WI38 (cell line): ENCODE measurements around the gene CDIP1.

ENCODE experiments used
- H3K4me3 ChIP-seq: 2 replicates; pipeline ENCODE4 v1.5.1; 2011; ENCODE audit warnings: low read depth, mild to moderate bottlenecking, control low read depth, low read length
- TF ChIP-seq, protein P1 (sequence below): IDR thresholded peaks from 2 replicates; pipeline ENCODE4 v1.5.1; 2012; ENCODE audit warnings: low read depth, mild to moderate bottlenecking, control low read depth, low read length

CDIP1 gene

DNA sequence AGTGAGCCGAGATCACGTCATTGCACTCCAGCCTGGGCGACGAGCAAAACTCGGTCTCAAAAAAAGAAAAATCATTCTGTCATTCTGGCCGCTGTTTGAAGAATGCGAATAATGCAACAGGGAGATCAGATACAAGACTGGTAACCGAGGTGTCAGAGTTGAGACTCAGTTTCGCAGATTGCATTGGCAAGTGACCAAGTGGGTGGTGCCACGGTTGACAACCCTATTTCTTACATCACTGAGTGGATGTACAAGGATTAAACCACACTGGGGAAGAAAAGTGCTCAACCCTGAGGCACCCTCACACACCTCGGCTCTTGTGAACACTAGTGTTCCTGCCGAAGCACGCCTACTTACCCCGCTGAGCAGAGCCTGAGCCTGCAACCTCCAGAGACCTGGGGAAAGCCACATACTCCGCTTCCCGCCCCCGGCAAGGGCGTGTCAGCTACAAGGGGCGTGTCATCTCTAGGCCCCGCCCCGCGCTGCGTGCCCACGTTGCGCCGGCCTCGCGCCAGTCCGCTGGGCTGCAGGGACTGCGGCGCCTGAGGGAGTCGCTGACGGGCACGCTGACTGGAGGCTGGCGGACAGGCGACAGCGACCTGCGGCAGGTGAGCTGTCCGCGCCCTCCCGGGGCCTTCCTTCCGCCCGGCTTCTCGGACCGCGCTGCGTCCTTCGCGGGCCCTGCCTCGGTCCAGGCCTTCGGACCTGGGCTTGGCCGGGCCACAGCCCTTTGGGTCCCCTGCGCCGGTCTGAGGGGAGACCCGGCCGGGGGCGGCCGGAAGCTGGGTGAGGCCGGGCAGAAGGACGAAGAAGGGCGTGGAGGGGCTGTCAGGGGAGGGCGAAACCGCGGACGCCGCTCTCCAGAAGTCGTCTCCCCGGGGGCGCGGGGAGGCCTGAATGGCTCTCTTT lies 62.4 kb downstream of the CDIP1 start, which contains the start of gene HMOX2:
Gene HMOX2, plus strand, starts transcription at position 519 of the 909 bp plus-strand sequence. CDS start 29,127 bp downstream, outside the sequence.
- peak within 1 kb of the TSS; percentile 94 for H3K4me3 ChIP-seq
- TF ChIP-seq, protein P1, sequence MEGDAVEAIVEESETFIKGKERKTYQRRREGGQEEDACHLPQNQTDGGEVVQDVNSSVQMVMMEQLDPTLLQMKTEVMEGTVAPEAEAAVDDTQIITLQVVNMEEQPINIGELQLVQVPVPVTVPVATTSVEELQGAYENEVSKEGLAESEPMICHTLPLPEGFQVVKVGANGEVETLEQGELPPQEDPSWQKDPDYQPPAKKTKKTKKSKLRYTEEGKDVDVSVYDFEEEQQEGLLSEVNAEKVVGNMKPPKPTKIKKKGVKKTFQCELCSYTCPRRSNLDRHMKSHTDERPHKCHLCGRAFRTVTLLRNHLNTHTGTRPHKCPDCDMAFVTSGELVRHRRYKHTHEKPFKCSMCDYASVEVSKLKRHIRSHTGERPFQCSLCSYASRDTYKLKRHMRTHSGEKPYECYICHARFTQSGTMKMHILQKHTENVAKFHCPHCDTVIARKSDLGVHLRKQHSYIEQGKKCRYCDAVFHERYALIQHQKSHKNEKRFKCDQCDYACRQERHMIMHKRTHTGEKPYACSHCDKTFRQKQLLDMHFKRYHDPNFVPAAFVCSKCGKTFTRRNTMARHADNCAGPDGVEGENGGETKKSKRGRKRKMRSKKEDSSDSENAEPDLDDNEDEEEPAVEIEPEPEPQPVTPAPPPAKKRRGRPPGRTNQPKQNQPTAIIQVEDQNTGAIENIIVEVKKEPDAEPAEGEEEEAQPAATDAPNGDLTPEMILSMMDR = peak; percentile 18; the same call in 1 of the 2 replicates

DNA sequence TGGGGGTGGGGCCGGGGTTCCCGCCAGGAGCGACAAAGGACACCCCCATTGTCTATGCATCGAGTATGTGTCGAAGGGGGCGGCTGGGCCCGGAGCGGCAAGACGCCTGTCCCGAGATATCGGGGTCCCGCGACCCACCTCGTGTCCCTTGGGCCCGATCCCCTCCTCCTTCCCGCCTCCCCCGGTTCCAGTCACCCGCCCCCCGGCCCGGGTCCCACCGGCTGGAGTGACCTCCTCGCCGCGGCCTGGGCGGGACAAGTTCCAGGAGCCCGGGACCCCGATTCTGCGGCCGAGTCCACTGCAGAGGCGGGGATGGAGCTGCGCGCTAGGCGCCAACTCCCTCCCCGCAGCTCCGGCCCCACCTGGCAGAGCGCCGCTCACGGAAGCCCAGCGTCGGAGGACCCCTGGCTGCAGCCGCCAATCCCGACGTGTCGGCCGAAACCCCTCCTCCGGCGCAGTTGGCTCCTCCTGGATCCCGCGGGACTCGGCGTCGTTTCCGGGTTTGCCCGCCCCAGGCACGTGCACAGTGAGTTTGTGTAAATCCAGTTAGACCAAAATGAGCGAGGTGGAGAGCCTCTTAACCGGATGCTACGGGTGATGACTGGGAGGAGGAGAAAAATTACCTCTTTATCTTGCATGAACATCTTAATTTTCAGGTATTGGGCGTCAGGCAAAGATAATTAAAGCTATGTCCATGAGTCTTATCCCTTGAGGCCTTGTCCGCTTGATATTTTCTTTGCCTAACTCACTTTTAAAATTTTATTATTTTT lies 64.2 kb downstream of the CDIP1 start, which contains the start of gene NMRAL1:
Gene NMRAL1, minus strand, starts transcription at position 434 of the 770 bp plus-strand sequence. CDS start 493 bp downstream, outside the sequence.
- TF ChIP-seq, protein P1 = no peak

DNA sequence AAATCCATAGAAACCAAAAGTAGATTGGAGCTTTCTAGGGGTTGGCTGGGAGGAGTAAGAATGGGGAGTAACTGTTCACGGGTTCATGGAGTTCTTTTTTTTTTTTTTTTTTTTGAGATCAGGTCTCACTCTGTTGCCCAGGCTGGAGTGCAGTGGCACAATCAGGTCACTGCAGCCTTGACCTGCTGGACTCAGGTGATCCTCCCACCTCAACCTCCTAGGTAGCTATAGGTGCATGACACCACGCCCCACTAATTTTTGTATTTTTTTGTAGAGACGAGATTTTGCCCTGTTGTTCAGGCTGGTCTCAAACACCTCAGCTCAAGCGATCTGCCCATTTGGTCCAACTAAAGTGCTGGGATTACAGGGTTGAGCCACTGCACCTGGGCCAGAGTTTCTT lies 65.7 kb downstream of the CDIP1 start:
- TF ChIP-seq, protein P1 = no peak
- no peak overlapping the region for H3K4me3 ChIP-seq

More for the DNA sequence above, 64.2 kb downstream of the CDIP1 start, which contains the start of gene NMRAL1:
- H3K4me3 ChIP-seq = peak within 1 kb of the TSS; percentile 65

DNA sequence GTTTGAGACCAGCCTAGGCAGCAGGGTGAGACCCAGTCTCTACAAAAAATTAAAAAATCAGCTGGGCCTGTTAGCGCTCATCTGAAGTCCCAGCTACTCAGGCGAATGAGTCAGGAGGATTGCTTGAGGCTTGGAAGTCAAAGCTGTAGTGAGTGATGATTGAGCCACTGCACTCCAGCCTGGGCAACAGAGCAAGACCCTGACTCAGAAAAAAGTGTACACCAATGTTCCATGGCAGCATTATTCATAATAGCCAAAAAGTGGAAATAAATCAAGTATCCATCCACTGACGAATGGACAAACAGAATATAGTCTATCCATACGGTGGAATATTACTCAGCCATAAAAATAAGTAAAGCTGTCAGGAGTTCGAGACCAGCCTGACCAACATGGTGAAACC lies 66.7 kb downstream of the CDIP1 start:
- H3K4me3 ChIP-seq = no peak overlapping the region
- TF ChIP-seq, protein P1 = no peak

DNA sequence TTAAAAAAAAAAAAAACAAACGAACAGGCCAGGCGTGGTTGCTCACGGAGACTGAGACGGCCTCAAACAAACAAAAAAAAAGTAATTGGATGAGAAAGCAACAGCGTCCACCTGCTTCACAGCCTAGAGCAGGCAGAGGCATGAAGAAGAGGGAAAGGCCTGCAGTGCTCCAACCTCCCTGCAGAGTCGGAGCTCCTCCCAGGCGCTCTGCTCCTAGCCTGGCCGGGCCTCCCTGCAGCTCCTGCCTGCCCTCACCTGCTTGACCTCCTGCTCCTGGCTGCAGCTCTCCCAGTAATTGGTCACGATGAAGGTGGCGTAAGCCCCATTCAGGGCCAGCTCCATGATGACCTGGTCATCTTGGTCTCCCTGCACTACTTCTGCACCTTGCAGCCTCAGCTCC lies 69.6 kb downstream of the CDIP1 start:
- TF ChIP-seq, protein P1 = no peak
- no peak overlapping the region for H3K4me3 ChIP-seq

DNA sequence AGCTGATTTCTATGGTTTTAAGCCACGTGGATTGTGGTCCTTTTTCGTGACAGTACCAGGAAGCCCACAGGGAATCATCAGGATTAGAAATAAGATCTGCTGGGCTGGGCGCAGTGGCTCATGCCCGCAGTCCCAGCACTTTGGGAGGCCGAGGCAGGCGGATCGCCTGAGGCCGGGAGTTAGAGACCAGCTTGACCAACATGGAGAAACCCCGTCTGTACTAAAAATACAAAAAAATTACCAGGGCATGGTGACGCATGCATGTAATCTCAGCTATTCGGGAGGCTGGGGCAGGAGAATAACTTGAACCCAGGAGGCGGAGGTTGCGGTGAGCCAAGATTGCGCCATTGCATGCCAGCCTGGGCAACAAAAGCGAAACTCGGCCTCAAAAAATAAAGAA lies 70.7 kb downstream of the CDIP1 start:
- TF ChIP-seq, protein P1 = no peak
- no peak overlapping the region for H3K4me3 ChIP-seq
